Myometrial cell (primary cell): ENCODE data around the gene PFN3. TPM values are rescaled to one million over a fixed set of nuclear protein-coding genes. Genes with fewer than 3 reads are reported as not detected.

Experiments used
- total RNA-seq: library from RNA; depleted of rRNA; stranded (reverse); fragments of >200 nt; gene quantifications from 2 replicates; pipeline ENCODE4 v1.2.3, GENCODE V29; 2015

The PFN3 gene
- total RNA-seq = not detected in 2 replicates

GRCh38 chr5:177399997-177400868, at the start of gene PFN3:
Gene PFN3, minus strand, starts transcription at chr5:177400661. Its CDS starts 85 bp downstream, at chr5:177400576.

GRCh38 chr5:177446200-177447065, 46.0 kb upstream of the PFN3 start, which contains the start of gene PRR7:
Gene PRR7, plus strand, starts transcription at chr5:177446814. Its CDS starts 8,254 bp downstream, at chr5:177455068.

GRCh38 chr5:177426566-177427210, 26.2 kb upstream of the PFN3 start, which contains the start of gene GRK6:
Gene GRK6, plus strand, starts transcription at chr5:177426676. Its CDS starts 170 bp downstream, at chr5:177426846.

GRCh38 chr5:177409043-177409801, 8.8 kb upstream of the PFN3 start, which contains the start of gene F12:
Gene F12, minus strand, starts transcription at chr5:177409564. Its CDS starts 37 bp downstream, at chr5:177409527.

GRCh38 chr5:177384134-177384533, 16.3 kb downstream of the PFN3 start, which contains the start of gene SLC34A1:
Gene SLC34A1, plus strand, starts transcription at chr5:177384434. Its CDS starts 1,308 bp downstream, at chr5:177385742.

GRCh38 chr5:177357459-177358351, 42.8 kb downstream of the PFN3 start, which contains the start of gene RGS14:
Gene RGS14, plus strand, starts transcription at chr5:177357924. Its CDS starts 101 bp downstream, at chr5:177358025.

GRCh38 chr5:177351392-177352329, 48.8 kb downstream of the PFN3 start, which contains the start of gene LMAN2:
Gene LMAN2, minus strand, starts transcription at chr5:177351668. Its CDS starts 21 bp downstream, at chr5:177351647.

Other genes starting within 250 kb of the PFN3 start
- 25.9 and 29.8 TPM in 2 replicates for gene RAB24, start 96.9 kb downstream of the PFN3 start, total RNA-seq
- gene PRELID1, start 96.9 kb downstream of the PFN3 start, total RNA-seq = 249 and 265 TPM in 2 replicates
- gene MXD3, start 88.8 kb downstream of the PFN3 start, total RNA-seq = 31.1 and 85.1 TPM in 2 replicates
- gene LMAN2, start 49.0 kb downstream of the PFN3 start, total RNA-seq = 312 and 382 TPM in 2 replicates
- 4.9 and 15.1 TPM in 2 replicates for gene RGS14, start 42.7 kb downstream of the PFN3 start, total RNA-seq
- not detected in 2 replicates for gene SLC34A1, start 16.2 kb downstream of the PFN3 start, total RNA-seq
- gene F12, start 8.9 kb upstream of the PFN3 start, total RNA-seq = 2.8 TPM in 1 of 2 replicates, not detected in the other
- gene GRK6, start 26.0 kb upstream of the PFN3 start, total RNA-seq = 48.4 and 55.9 TPM in 2 replicates
- gene PRR7, start 46.2 kb upstream of the PFN3 start, total RNA-seq = 19.5 and 30.3 TPM in 2 replicates
- 348 and 392 TPM in 2 replicates for gene DBN1, start 73.0 kb upstream of the PFN3 start, total RNA-seq
- 237 and 285 TPM in 2 replicates for gene PDLIM7, start 96.9 kb upstream of the PFN3 start, total RNA-seq
- gene DOK3, start 109.2 kb upstream of the PFN3 start, total RNA-seq = 1.2 TPM in 1 of 2 replicates, not detected in the other
- gene DDX41, start 116.3 kb upstream of the PFN3 start, total RNA-seq = 94.8 and 97.7 TPM in 2 replicates
- 12.1 and 17.6 TPM in 2 replicates for gene FAM193B, start 153.9 kb upstream of the PFN3 start, total RNA-seq
- 213 and 273 TPM in 2 replicates for gene TMED9, start 191.5 kb upstream of the PFN3 start, total RNA-seq
- 60.8 and 61.0 TPM in 2 replicates for gene B4GALT7, start 199.5 kb upstream of the PFN3 start, total RNA-seq